D721Med (cell line): ENCODE results near the gene SPI1.

Experiments used
- DNase-seq: peaks from one replicate; pipeline ENCODE4 v3.0.0; 2011; ENCODE audit warnings: low spot score; ENCODE audit not compliant: insufficient read length
- FAIRE-seq: peaks from 2 replicates; lab custom pipeline; 2011; peaks lifted over from hg19 to GRCh38; lab: Jason Lieb, UNC
- TF ChIP-seq, protein P1 (sequence below): IDR thresholded peaks from 2 replicates; pipeline ENCODE4 v1.5.1; 2012; ENCODE audit warnings: mild to moderate bottlenecking, control low read depth; ENCODE audit not compliant: insufficient read depth; ENCODE audit errors: missing control alignments

SPI1 gene

DNA sequence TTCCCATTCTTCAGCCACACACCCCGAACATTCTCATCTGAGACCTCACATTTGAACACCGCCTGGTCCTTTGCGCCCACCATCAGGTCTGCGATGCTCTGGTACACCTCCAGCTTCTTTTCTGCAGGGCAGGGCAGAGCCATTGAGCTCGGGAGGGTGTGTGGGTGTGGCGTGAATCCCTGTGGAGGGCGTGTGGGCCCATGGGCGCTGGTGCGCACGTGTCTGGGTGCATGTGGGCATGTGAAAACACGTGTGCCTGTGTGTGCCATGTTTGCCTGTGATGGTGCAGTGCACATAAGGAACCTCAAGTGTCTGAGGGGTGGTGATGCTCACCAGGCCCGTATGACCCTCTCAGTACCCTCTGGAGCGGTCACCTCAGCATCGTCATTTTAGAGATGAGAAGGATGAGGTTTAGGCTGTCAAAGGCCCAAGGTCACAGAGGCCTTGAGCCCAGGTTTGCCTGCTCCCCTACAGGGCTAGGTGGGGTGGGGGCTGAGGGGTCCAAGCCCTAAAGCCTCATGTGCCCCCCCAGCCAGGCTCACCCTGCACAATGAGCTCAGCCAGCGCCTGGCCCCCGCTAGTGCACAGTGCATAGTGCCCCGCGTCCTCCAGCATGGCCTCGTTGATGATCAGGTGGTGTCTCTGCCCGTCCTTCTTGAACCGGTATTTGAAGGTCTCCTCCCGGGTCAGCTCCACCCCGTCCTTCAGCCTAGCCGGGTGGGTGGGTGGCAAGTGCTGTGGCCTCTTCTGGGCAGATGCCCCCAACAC, 36.1 kb downstream of the SPI1 start:
- FAIRE-seq (no peak), DNase-seq (no peak)
- TF ChIP-seq, protein P1, sequence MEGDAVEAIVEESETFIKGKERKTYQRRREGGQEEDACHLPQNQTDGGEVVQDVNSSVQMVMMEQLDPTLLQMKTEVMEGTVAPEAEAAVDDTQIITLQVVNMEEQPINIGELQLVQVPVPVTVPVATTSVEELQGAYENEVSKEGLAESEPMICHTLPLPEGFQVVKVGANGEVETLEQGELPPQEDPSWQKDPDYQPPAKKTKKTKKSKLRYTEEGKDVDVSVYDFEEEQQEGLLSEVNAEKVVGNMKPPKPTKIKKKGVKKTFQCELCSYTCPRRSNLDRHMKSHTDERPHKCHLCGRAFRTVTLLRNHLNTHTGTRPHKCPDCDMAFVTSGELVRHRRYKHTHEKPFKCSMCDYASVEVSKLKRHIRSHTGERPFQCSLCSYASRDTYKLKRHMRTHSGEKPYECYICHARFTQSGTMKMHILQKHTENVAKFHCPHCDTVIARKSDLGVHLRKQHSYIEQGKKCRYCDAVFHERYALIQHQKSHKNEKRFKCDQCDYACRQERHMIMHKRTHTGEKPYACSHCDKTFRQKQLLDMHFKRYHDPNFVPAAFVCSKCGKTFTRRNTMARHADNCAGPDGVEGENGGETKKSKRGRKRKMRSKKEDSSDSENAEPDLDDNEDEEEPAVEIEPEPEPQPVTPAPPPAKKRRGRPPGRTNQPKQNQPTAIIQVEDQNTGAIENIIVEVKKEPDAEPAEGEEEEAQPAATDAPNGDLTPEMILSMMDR: no peak

DNA sequence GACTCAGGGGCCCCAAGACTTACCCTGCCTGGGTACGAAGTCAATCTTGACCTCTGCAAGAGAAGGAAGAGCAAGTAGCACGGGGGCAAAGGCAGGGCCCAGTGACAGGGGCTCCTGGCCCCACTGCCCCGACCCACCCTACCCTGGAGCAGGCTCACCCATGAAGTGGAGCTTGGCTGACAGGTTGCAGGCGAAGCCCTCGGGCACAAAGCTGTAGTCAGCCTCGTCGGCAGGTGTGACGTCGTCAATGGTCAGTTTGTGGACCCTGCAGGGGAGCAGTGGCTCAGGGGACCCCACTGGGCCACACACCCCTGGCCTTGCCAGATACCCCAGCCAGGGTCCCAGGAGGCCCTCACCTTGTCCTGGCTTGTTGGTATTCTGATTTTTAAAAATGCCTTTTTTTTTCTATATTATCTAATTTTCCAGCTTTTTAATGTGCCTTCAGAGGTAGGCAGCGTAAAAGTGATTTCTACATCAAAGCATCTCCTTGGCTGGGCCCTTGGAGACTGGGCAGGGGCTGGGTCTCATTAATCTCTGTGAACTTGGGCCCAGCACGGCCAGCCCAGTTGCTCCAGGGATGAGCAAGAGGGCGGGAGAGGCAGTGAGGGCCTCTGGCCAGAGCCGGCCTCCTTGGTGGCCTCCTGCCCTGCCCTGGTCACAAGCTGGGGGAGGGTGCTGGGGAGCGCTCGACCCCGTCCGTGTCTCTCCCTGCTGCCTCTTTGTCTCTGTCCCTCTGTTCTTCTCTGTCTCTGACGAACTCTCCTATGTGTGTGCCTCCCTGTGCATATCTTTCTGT, 37.2 kb downstream of the SPI1 start:
- FAIRE-seq: no peak
- TF ChIP-seq, protein P1: no peak
- no peak for DNase-seq

DNA sequence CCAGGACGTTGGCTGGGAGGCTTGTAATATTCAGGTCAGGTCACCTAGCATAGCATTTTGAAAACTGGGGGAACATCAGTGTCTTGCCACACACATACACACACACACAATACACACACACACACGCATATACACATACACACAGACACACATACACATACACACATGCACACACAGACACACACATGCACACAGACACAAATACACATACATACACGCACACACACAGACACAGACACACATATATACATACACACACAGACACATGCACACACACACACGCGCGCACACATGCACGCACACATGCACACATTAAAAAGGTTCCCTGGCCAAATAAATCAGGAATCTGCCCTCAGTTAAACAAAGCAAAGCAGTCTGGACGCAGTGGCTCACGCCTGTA, 38.3 kb downstream of the SPI1 start:
- TF ChIP-seq, protein P1: no peak
- DNase-seq: no peak
- FAIRE-seq: no peak

DNA sequence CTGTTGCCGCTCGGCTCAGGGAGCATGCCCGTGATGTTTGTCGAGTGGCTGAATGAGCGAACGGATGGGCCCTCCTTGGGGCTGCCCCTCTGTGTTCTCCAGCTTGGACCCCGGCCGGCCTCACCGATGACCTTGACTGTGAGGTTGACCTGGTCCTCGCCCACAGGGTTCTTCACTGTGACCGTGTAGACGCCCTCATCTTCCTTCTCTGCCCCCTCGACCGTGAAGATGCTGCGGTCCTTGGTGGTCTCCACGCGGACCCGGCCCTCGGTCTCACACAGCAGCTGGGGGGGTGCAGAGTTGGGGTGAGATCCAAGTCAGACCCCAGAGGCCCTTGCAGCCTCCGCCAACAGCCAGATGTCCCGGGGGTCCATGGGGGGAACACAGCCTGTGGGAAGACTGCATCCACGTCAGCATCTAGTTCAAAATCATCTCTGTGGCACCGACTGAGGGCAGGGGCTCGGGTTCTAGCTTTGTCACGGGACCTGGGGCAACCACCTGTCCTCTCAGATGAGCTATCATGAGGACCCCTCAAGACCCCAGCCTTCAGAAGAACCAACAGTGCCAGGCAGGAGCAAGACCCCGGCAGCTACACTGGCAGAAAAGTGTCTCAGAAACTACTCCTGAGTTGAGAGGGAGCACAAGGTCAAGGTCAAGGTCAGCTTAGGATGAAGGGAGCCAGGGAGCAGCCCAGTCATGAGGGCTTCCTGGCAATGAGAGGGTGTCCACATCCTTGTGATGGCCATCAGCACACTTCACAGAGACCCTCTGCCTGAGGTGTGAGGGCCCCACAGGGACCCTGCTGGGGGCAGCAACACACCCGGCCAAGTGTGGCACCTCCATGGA, 39.7 kb downstream of the SPI1 start:
- DNase-seq (no peak), FAIRE-seq (no peak)
- TF ChIP-seq, protein P1: no peak

DNA sequence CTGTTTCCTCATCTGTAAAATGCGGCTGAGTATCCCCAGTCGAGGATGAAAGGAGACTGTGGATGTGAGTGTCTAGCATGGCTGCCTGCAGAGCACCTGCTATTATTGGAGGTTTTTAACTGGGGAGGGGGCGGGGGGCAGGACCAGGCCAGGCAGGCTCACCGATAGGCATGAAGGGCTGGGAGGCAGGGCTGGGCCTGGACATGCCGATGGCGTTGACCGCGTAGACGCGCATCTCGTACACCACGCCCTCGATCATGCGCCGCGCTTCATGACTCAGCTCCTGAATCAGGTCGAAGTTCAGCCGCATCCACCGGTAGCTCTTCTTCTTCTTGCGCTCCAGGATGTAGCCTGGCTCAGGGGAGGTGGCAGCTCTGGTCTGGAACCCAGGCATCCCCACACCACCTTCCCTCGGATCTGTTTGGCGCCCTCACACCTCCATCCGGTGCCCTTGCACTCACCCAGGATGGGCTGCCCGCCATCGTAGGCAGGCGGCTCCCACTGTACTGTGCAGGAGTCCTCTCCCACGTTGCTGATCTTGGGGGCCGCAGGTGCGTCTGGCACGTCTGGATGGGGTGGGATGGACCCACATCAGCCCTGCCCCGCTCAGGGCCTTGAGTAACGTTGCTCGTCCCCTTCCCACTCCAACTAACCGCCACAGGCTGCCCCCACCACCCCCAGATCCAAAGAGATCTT, 41.0 kb downstream of the SPI1 start:
- FAIRE-seq: no peak

DNA sequence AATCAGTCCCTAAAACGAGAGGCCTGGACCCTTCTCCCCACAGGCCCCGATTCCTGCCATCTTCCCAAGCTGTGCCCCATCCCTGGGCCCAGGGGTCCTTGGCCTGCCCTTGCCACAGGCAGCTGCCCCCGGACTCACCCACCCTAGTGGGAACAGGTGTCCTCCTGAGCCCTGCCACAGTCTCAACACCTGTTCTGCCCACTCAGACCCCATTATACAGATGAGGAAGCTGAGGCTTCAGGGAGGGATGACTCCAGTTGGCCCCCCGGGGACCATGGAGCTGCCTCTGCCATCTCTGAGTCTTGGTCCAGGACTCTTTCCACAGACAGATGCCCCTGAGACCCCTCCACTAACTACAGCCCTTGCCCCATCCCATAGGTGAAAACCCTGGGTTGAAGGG, 41.8 kb downstream of the SPI1 start:
- DNase-seq (no peak), FAIRE-seq (no peak)
- TF ChIP-seq, protein P1: no peak

More for the DNA sequence above, 41.0 kb downstream of the SPI1 start:
- TF ChIP-seq, protein P1: no peak
- DNase-seq: no peak
